ENCODE measurements around the gene GALR2. TPM values are rescaled to one million over a fixed set of nuclear protein-coding genes. Genes with fewer than 3 reads are reported as not detected.

The GALR2 gene
- total and polyA plus RNA-seq, 9 of the 15 experiments (the other 6 are each of a cell fraction or from before 2014, with no cell fraction given): 0.34 TPM; not detected in 8

DNA sequence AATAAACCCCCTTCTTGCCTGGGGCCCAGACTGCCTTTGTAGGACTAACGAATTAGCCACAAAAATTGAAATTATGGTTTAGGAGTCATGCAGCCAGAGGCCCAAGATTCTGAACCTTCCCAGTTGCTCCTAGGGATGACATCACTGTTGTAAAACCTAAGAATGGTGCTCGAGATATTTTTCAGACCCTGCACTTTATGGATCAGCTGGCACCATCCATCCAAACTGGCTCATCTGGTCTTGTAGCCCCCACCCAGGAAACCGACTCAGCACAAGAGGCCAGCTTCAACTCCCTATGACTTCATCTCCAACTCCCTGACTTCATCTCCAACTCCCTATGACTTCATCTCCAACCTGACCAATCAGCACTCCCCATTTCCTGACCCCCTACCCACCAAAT lies 36.5 kb upstream of the GALR2 start:
- Histone ChIP-seq H3K4me1 (replicated peaks in 1 of 2; ENCODE audit: control insufficient read depth in 2 of 2, insufficient read depth in 2 of 2, low read length in 2 of 2) (no peaks in the 10 kb centered on the region; a peak in 1 of 5 replicates), H3K4me2 (ENCODE audit: insufficient read depth, low read length) (no peak overlapping the region), H3K4me3 (no peak overlapping the region), H2AFZ (ENCODE audit: low read depth, low read length) (no peak overlapping the region), H3K9me1 (ENCODE audit: control insufficient read depth, insufficient read depth, low read length) (no peaks in the 10 kb centered on the region), H4K20me1 (replicated peaks; ENCODE audit: control insufficient read depth, insufficient read depth, low read length) (0 out of 2 replicates have a peak, but pooled peaks cover 9% of the 10 kb centered on the region), H3K9ac (ENCODE audit: insufficient read depth in 1 of 2, low read depth in 2 of 2, low read length in 2 of 2) (no peak overlapping the region), H3K9me3 (replicated peaks; ENCODE audit: control insufficient read depth, insufficient read depth, low read depth, low read length) (no peaks in the 10 kb centered on the region), H3K36me3 (ENCODE audit: control insufficient read depth, insufficient read depth, low read length) (peaks cover 51% of the 10 kb centered on the region; the same call in 2 of the 3 replicates), H3K27ac (ENCODE audit: extremely low read depth, low read depth, low read length) (no peak overlapping the region), H3K27me3 (ENCODE audit: control insufficient read depth in 2 of 2, insufficient read depth in 2 of 2, low read length in 2 of 2) (no peaks in the 10 kb centered on the region), H3K79me2 (ENCODE audit: control insufficient read depth, insufficient read depth, low read length) (no peaks in the 10 kb centered on the region)
- POLR2A ChIA-PET: interaction anchor here (1.1 to 1.5 kb wide), 3 partner anchors 9 to 12 kb away, joined by 3 to 4 read pairs (median 3); no protein-coding TSS in a partner anchor
- in situ Hi-C loops (cut with MboI) (no loop called here), intact Hi-C loops (cut with micrococcal nuclease) (no loop called here)
- no peak for FAIRE-seq
- 70% methylated on average over 3 of the region's 3 CpGs for WGBS (ENCODE audit: insufficient coverage, low coverage, missing lambda C conversion rate)
- no peak for ATAC-seq
- no peak for DNase-seq (ENCODE audit: extremely low read depth in 1 of 4, low spot score in 3 of 4)
- BruUV-seq (replicated peaks): no TSS peak
- CTCF ChIA-PET (ENCODE audit: low intra/inter-chr PET ratio): no interaction called here
- TF ChIP-seq, protein P1, sequence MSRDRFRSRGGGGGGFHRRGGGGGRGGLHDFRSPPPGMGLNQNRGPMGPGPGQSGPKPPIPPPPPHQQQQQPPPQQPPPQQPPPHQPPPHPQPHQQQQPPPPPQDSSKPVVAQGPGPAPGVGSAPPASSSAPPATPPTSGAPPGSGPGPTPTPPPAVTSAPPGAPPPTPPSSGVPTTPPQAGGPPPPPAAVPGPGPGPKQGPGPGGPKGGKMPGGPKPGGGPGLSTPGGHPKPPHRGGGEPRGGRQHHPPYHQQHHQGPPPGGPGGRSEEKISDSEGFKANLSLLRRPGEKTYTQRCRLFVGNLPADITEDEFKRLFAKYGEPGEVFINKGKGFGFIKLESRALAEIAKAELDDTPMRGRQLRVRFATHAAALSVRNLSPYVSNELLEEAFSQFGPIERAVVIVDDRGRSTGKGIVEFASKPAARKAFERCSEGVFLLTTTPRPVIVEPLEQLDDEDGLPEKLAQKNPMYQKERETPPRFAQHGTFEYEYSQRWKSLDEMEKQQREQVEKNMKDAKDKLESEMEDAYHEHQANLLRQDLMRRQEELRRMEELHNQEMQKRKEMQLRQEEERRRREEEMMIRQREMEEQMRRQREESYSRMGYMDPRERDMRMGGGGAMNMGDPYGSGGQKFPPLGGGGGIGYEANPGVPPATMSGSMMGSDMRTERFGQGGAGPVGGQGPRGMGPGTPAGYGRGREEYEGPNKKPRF (IDR thresholded peaks at IDR 0.05; ENCODE audit: low read depth, low read length): no peak
- TF ChIP-seq ZNF561 (CRISPR knock-in tag; conservative IDR thresholded peaks at IDR 0.05) (no peak), EP300 (IDR thresholded peaks at IDR 0.05; ENCODE audit: low read length) (no peak), SUPT5H (IDR thresholded peaks at IDR 0.05) (peak; percentile 45), NCOA1 (IDR thresholded peaks at IDR 0.05; ENCODE audit: low read depth) (peak; percentile 42; the same call in 1 of the 2 replicates), CBFA2T3 (IDR thresholded peaks at IDR 0.05) (no peak), CREB1 (IDR thresholded peaks at IDR 0.05) (peak; percentile 75), CREB1 (CRISPR knock-in tag; IDR thresholded peaks at IDR 0.05) (no peak), POLR2B (IDR thresholded peaks at IDR 0.05; ENCODE audit: low read depth, partially characterized antibody) (peak; percentile 37), CREM (IDR thresholded peaks at IDR 0.05; ENCODE audit: low read depth) (peak; percentile 75), ATF1 (CRISPR knock-in tag; IDR thresholded peaks at IDR 0.05) (no peak), ATF1 (tag; IDR thresholded peaks at IDR 0.05) (peak; percentile 58), RBM14 (IDR thresholded peaks at IDR 0.05; ENCODE audit: borderline replicate concordance, insufficient read depth, low read depth, low read length) (no peak), POLR2A (conservative IDR thresholded peaks at IDR 0.05) (peak; percentile 50; the same call in 1 of the 2 replicates), ZNF436 (CRISPR knock-in tag; IDR thresholded peaks at IDR 0.05) (no peak), MTA3 (IDR thresholded peaks at IDR 0.05; ENCODE audit: borderline replicate concordance) (peak; percentile 27; the same call in 1 of the 2 replicates)
- TF ChIP-seq, protein P2, sequence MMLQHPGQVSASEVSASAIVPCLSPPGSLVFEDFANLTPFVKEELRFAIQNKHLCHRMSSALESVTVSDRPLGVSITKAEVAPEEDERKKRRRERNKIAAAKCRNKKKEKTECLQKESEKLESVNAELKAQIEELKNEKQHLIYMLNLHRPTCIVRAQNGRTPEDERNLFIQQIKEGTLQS (IDR thresholded peaks at IDR 0.05): peak; percentile 24; the same call in 1 of the 2 replicates
- TF ChIP-seq, protein P2 (CRISPR knock-in tag; conservative IDR thresholded peaks at IDR 0.05): no peak

All from K562 (cell line).